ENCODE data around the gene CD99L2.
"Not testable (repeated sequence)": the region's sequence is repeated elsewhere in the genome, so short reads cannot be mapped to it uniquely, and the experiment has no call there.

The CD99L2 gene

GRCh38 chrX:150880808-150881165 is 17.7 kb downstream of the CD99L2 start:
- no peak for DNase-seq (ENCODE audit: low read depth)
- TF ChIP-seq CTCF (IDR thresholded peaks at IDR 0.05; ENCODE audit: insufficient read depth, low read depth, low read length, missing control alignments): no peak
- no peak overlapping the region for H3K4me3 ChIP-seq (ENCODE audit: low read length)

- TF ChIP-seq CTCF (IDR thresholded peaks at IDR 0.05; ENCODE audit: insufficient read depth, low read depth, low read length, missing control alignments): no peak
- H3K4me3 ChIP-seq (ENCODE audit: low read length): no peak overlapping the region
- DNase-seq (ENCODE audit: low read depth): no peak
Measured at GRCh38 chrX:150879855-150880807, 18.3 kb downstream of the CD99L2 start.

- not testable (repeated sequence) for H3K4me3 ChIP-seq (ENCODE audit: low read length); DNase-seq (ENCODE audit: low read depth)
Measured at GRCh38 chrX:150875621-150876020, 22.8 kb downstream of the CD99L2 start.

GRCh38 chrX:150874448-150874847 is 24.0 kb downstream of the CD99L2 start:
- no peak for TF ChIP-seq CTCF (IDR thresholded peaks at IDR 0.05; ENCODE audit: insufficient read depth, low read depth, low read length, missing control alignments)
- H3K4me3 ChIP-seq (ENCODE audit: low read length): no peak overlapping the region
- no peak for DNase-seq (ENCODE audit: low read depth)

GRCh38 chrX:150873616-150874015 is 24.9 kb downstream of the CD99L2 start:
- TF ChIP-seq CTCF (IDR thresholded peaks at IDR 0.05; ENCODE audit: insufficient read depth, low read depth, low read length, missing control alignments): no peak
- DNase-seq (ENCODE audit: low read depth): peak; percentile 70
- no peak overlapping the region for H3K4me3 ChIP-seq (ENCODE audit: low read length)

- DNase-seq (ENCODE audit: low read depth): no peak
- no peak overlapping the region for H3K4me3 ChIP-seq (ENCODE audit: low read length)
- TF ChIP-seq CTCF (IDR thresholded peaks at IDR 0.05; ENCODE audit: insufficient read depth, low read depth, low read length, missing control alignments): no peak
Measured at GRCh38 chrX:150872773-150873336, 25.6 kb downstream of the CD99L2 start.

- TF ChIP-seq CTCF (IDR thresholded peaks at IDR 0.05; ENCODE audit: insufficient read depth, low read depth, low read length, missing control alignments): no peak
- DNase-seq (ENCODE audit: low read depth): no peak
- no peak overlapping the region for H3K4me3 ChIP-seq (ENCODE audit: low read length)
Measured at GRCh38 chrX:150871341-150871811, 27.1 kb downstream of the CD99L2 start.

Data from epithelial cell of esophagus (primary cell).